Ascending aorta (tissue), 2 donors: ENCODE data around the gene PPARA. TPM values are rescaled to one million over a fixed set of nuclear protein-coding genes. Genes with fewer than 3 reads are reported as not detected.
A peak's percentile ranks its signal among the peaks of the same experiment; 100 is the strongest.
"Not testable (repeated sequence)": the region's sequence is repeated elsewhere in the genome, so short reads cannot be mapped to it uniquely, and the experiment has no call there.

Experiments
- DNase-seq, 2 donors: peaks; one replicate each; pipeline ENCODE4 v3.0.0-alpha.2; 2019; ENCODE audit warnings: low spot score in 2 of 2
- H3K27ac ChIP-seq, 2 donors: fragments of 200-600 bp; sonication (generic); one replicate each; pipeline ENCODE4 v1.5.1; 2016 to 2017; ENCODE audit warnings: mild to moderate bottlenecking in 1 of 2
- H3K27me3 ChIP-seq: fragments of 200-600 bp; sonication (generic); one replicate; pipeline ENCODE4 v1.5.1; 2017
- H3K36me3 ChIP-seq, 2 donors: fragments of 200-600 bp; sonication (generic); one replicate each; pipeline ENCODE4 v1.5.1; 2016
- H3K4me1 ChIP-seq, 2 donors: fragments of 200-600 bp; sonication (generic); one replicate each; pipeline ENCODE4 v1.5.1; 2016 to 2017; ENCODE audit warnings: mild to moderate bottlenecking in 1 of 2
- H3K4me3 ChIP-seq, 2 donors: fragments of 200-600 bp; sonication (generic); one replicate each; pipeline ENCODE4 v1.5.1; 2016 to 2017; ENCODE audit warnings: mild to moderate bottlenecking in 1 of 2
- H3K9me3 ChIP-seq, 2 donors: fragments of 200-600 bp; sonication (generic); one replicate each; pipeline ENCODE4 v1.5.1; 2016
- intact Hi-C: fragments of 100-400 bp; cut with DNase I; formaldehyde crosslinking; loops from one replicate; pipeline ENCODE4 v1.15.1; 2023
- total RNA-seq: library from RNA; depleted of rRNA; stranded (reverse); fragments of >200 nt; gene quantifications from one replicate; pipeline ENCODE4 v1.1.0, GENCODE V29; 2016
- TF ChIP-seq, protein P1 (sequence below), 3 experiments: fragments of 200-600 bp in 2 of 3; fragments of 450-650 bp in 1 of 3; sonication (generic) in 2 of 3; IDR thresholded peaks; one replicate each; pipeline ENCODE4 v1.5.1; 2016 to 2019; ENCODE audit warnings: antibody characterized with exemption in 3 of 3, mild to moderate bottlenecking in 1 of 3, moderate library complexity in 1 of 3

Gene PPARA
- total RNA-seq, 1 donor from 2014 or later: 20.1 TPM

DNA sequence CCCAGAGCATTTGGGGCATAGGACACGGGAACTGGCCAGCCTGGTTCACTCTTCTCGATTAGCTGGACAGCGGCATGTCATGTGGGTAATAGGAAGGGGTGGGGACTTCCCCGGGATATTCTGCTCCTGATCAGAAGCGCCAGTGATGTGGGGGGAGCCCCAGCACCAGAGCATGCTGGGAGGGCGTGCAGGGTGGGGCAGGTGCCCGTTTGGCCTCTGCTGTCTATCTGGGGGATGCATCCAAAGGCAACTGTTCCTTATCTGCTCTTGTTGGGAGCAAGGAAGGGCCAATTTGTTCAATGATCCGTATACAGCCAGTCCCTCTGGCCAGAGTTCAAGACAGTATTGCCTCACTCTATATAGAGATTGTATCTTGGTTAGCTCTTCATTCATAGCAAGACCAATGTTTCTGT is 43.6 kb downstream of the PPARA start:
- intact Hi-C loops: no loop called here
- DNase-seq: peak in 1 of 2 donors; percentile 21
- Histone ChIP-seq H3K27ac (no peak overlapping the region), H3K9me3 (no peaks in the 10 kb centered on the region), H3K27me3 (no peaks in the 10 kb centered on the region), H3K4me1 (no peaks in the 10 kb centered on the region), H3K4me3 (no peak overlapping the region), H3K36me3 (peaks cover 6 to 13% of the 10 kb centered on the region in 2 donors)
- TF ChIP-seq, protein P1, sequence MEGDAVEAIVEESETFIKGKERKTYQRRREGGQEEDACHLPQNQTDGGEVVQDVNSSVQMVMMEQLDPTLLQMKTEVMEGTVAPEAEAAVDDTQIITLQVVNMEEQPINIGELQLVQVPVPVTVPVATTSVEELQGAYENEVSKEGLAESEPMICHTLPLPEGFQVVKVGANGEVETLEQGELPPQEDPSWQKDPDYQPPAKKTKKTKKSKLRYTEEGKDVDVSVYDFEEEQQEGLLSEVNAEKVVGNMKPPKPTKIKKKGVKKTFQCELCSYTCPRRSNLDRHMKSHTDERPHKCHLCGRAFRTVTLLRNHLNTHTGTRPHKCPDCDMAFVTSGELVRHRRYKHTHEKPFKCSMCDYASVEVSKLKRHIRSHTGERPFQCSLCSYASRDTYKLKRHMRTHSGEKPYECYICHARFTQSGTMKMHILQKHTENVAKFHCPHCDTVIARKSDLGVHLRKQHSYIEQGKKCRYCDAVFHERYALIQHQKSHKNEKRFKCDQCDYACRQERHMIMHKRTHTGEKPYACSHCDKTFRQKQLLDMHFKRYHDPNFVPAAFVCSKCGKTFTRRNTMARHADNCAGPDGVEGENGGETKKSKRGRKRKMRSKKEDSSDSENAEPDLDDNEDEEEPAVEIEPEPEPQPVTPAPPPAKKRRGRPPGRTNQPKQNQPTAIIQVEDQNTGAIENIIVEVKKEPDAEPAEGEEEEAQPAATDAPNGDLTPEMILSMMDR (IDR thresholded peaks at IDR 0.05): no peak

DNA sequence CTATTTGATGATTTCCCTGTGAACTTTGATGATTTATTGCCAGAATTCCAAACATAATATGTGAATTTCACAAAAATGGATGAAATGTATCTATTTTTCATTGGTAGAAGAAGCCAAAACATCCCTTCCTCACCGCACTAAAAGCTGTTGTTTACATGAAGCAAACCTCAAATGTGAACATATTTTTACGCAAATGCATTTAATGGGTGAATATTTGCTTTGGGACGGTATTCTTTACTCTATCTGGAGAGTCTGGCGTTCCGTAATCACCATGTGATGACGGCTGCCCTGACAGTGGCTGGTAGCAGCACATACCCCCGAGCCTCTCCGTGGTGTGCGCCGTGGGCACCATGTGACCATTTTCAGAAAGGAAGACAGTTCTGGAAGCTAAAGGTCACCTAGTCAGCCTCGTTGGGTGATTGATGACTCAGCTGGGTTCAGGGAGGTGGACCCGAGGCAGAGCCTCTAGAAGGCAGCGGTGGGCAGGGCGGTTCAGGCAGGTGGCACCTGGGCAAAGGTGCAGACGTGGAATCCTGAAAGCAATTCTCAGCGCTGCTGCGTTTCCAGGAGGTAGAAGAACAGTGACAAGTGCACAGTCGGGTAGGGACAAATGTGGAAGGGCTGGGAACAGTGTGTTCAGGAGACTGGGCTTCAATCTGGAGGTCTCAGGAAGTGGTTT is 45.3 kb downstream of the PPARA start:
- intact Hi-C loops: no loop called here
- Histone ChIP-seq H3K9me3 (no peaks in the 10 kb centered on the region), H3K4me1 (no peaks in the 10 kb centered on the region), H3K4me3 (no peak overlapping the region), H3K27me3 (no peaks in the 10 kb centered on the region), H3K27ac (no peak overlapping the region), H3K36me3 (peaks cover 6 to 28% of the 10 kb centered on the region in 2 donors)
- peak in 1 of 2 donors; percentile 56 for DNase-seq
- TF ChIP-seq, protein P1 (IDR thresholded peaks at IDR 0.05): no peak

DNA sequence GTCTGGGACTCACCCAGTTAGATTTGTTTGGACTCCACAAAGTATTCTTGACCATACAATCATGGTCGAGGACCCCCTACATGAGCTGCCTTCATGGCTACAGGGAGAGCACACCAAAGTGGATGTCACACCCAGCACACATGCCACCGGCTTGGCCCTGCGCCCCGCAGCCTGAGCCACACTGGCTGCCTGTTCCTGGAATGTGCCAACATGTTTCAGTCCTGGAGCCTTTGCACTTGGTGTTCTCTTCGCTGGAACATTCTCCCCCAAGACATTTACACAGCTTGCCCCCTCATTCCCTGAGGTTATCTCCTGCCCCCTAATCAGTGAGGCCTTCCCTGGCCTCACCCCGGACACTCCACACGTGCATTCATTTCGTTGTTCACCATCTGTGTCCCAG is 46.0 kb downstream of the PPARA start:
- H3K9me3 ChIP-seq: no peaks in the 10 kb centered on the region
- peak in 1 of 2 donors; percentile 62 for DNase-seq
- TF ChIP-seq, protein P1 (IDR thresholded peaks at IDR 0.05): no peak
- H3K4me1 ChIP-seq: no peaks in the 10 kb centered on the region
- H3K4me3 ChIP-seq: no peak overlapping the region
- H3K27ac ChIP-seq: no peak overlapping the region
- peaks cover 9 to 29% of the 10 kb centered on the region in 2 donors for H3K36me3 ChIP-seq
- intact Hi-C loops: no loop called here
- no peaks in the 10 kb centered on the region for H3K27me3 ChIP-seq

DNA sequence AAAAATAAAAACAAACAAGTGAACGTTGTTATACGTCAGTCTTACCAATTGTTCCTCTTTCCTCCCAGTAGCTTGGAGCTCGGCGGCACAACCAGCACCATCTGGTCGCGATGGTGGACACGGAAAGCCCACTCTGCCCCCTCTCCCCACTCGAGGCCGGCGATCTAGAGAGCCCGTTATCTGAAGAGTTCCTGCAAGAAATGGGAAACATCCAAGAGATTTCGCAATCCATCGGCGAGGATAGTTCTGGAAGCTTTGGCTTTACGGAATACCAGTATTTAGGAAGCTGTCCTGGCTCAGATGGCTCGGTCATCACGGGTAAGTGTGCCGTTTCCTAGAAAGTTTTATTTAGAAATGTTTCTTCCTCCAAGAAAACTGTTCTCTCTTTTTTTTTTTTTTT is 47.9 kb downstream of the PPARA start:
- Histone ChIP-seq H3K4me1 (no peaks in the 10 kb centered on the region), H3K27me3 (no peaks in the 10 kb centered on the region), H3K4me3 (no peak overlapping the region), H3K27ac (no peak overlapping the region), H3K36me3 (peaks cover 9 to 22% of the 10 kb centered on the region in 2 donors), H3K9me3 (no peaks in the 10 kb centered on the region)
- TF ChIP-seq, protein P1 (IDR thresholded peaks at IDR 0.05): no peak
- peak in 1 of 2 donors; percentile 62 for DNase-seq
- intact Hi-C loops: no loop called here

DNA sequence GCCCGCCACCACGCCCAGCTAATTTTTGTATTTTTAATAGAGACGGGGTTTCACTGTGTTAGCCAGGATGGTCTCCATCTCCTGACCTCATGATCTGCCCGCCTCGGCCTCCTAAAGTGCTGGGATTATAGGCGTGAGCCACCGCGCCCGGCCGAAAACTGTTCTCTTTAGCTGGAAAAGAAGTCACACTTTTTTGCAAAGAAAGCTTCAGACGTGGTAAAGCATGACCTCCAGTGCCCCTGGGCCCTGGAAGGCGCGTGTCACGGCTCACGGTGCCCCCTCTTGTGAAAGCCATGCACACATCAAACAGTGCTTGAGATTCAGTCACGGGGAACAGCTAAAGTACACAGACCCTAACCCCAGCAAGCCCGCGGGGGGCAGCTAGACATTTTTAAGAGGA is 48.5 kb downstream of the PPARA start:
- peaks cover 9 to 28% of the 10 kb centered on the region in 2 donors for H3K36me3 ChIP-seq
- peak in 1 of 2 donors; percentile 53 for DNase-seq
- H3K4me3 ChIP-seq, H3K27me3 ChIP-seq, H3K4me1 ChIP-seq, intact Hi-C loops, H3K27ac ChIP-seq, H3K9me3 ChIP-seq: not testable (repeated sequence)

DNA sequence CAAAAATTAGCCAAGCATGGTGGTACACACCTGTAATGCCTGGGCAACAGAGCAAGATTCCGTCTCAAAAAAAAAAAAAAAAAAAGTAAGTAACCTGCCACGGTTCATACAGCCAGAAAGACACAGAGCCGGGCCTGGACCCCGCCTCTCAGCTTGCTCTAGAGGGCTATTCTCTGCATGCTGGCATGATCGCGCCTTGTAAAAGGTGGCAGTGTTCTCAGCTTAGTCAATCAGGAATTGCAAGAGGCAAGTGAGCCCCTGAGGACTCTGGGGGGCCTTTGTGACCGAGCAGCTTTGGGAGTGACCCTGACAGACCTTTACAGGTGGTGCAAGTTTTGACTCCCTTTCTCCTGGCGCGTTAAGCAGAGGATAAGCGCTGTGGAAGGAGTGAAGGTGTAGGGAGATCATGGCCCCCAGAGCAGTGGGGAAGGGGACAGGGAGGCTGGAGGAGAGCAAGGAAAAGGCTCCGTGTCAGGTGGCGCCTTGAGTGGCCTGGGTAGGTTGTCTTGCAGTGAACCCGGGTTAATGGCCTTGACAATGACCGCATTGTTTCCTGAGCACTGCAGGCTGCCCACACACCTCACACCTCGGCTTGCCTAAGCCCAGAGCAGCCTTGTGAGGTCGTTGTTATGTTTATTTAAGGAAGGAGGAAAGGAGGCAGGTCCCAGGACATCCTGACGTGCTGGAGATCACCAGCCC is 50.9 kb downstream of the PPARA start:
- no peak overlapping the region for H3K4me3 ChIP-seq
- no peak overlapping the region for H3K27ac ChIP-seq
- TF ChIP-seq, protein P1 (IDR thresholded peaks at IDR 0.05): no peak
- peak in 1 of 2 donors; percentile 48 for DNase-seq
- peaks cover 12 to 42% of the 10 kb centered on the region in 2 donors for H3K36me3 ChIP-seq
- no peaks in the 10 kb centered on the region for H3K27me3 ChIP-seq
- intact Hi-C loops: no loop called here
- no peaks in the 10 kb centered on the region for H3K9me3 ChIP-seq
- H3K4me1 ChIP-seq: no peaks in the 10 kb centered on the region
